ENCODE measurements around the gene CLDN5.

DNA sequence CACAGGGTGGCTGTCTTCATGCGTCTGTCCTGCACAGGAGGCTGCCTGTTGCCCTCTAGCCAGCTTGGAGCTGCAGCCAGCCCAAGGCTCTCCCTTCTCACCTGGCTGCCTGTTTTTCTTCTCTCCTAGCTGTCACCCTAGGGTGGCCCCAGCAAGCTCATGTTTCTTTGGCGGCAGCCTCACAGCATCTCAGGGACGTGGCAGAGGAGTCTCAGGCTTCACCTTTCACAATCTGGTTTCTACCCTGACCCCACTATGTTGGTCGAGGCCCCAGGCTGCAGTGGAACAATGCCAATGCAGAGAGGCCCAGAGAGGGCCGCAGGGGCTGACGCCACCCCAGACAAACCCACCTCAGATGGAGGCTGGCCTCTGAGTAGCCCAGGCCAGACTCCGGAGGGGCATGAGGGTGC is 2.5 kb upstream of the CLDN5 start:
- TF ChIP-seq, protein P1, sequence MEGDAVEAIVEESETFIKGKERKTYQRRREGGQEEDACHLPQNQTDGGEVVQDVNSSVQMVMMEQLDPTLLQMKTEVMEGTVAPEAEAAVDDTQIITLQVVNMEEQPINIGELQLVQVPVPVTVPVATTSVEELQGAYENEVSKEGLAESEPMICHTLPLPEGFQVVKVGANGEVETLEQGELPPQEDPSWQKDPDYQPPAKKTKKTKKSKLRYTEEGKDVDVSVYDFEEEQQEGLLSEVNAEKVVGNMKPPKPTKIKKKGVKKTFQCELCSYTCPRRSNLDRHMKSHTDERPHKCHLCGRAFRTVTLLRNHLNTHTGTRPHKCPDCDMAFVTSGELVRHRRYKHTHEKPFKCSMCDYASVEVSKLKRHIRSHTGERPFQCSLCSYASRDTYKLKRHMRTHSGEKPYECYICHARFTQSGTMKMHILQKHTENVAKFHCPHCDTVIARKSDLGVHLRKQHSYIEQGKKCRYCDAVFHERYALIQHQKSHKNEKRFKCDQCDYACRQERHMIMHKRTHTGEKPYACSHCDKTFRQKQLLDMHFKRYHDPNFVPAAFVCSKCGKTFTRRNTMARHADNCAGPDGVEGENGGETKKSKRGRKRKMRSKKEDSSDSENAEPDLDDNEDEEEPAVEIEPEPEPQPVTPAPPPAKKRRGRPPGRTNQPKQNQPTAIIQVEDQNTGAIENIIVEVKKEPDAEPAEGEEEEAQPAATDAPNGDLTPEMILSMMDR (conservative IDR thresholded peaks at IDR 0.05; ENCODE audit: low read depth, low read length) = no peak
- TF ChIP-seq RFX5 (IDR thresholded peaks at IDR 0.05; ENCODE audit: low read depth, low read length) = no peak
- no peak for TF ChIP-seq FOS (IDR thresholded peaks at IDR 0.05; ENCODE audit: low read depth, low read length)
- no peak for TF ChIP-seq SMC3 (IDR thresholded peaks at IDR 0.05; ENCODE audit: low read depth, low read length)
- no peak for TF ChIP-seq BHLHE40 (IDR thresholded peaks at IDR 0.05; ENCODE audit: low read depth, low read length)
- TF ChIP-seq RAD21 (IDR thresholded peaks at IDR 0.05; ENCODE audit: low read length) = no peak
- TF ChIP-seq RCOR1 (IDR thresholded peaks at IDR 0.05; ENCODE audit: insufficient replicate concordance, low read length) = no peak
- TF ChIP-seq CHD1 (IDR thresholded peaks at IDR 0.05; ENCODE audit: low read depth, low read length) = no peak
- TF ChIP-seq POLR2A (IDR thresholded peaks at IDR 0.05; ENCODE audit: low read depth, low read length) = no peak
- TF ChIP-seq, protein P2, sequence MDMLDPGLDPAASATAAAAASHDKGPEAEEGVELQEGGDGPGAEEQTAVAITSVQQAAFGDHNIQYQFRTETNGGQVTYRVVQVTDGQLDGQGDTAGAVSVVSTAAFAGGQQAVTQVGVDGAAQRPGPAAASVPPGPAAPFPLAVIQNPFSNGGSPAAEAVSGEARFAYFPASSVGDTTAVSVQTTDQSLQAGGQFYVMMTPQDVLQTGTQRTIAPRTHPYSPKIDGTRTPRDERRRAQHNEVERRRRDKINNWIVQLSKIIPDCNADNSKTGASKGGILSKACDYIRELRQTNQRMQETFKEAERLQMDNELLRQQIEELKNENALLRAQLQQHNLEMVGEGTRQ (IDR thresholded peaks at IDR 0.05; ENCODE audit: low read depth, low read length) = no peak
- TF ChIP-seq CEBPB (IDR thresholded peaks at IDR 0.05; ENCODE audit: low read depth, low read length) = no peak
- no peak for TF ChIP-seq MXI1 (IDR thresholded peaks at IDR 0.05; ENCODE audit: borderline replicate concordance, low read depth, low read length)
- TF ChIP-seq, protein P3, sequence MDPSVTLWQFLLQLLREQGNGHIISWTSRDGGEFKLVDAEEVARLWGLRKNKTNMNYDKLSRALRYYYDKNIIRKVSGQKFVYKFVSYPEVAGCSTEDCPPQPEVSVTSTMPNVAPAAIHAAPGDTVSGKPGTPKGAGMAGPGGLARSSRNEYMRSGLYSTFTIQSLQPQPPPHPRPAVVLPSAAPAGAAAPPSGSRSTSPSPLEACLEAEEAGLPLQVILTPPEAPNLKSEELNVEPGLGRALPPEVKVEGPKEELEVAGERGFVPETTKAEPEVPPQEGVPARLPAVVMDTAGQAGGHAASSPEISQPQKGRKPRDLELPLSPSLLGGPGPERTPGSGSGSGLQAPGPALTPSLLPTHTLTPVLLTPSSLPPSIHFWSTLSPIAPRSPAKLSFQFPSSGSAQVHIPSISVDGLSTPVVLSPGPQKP (IDR thresholded peaks at IDR 0.05; ENCODE audit: borderline replicate concordance, low read depth, low read length) = no peak
